Neural cell (in vitro differentiated cells): ENCODE data around the gene AMIGO3. TPM values are rescaled to one million over a fixed set of nuclear protein-coding genes. Genes with fewer than 3 reads are reported as not detected.

Source experiments
- H2AFZ ChIP-seq: fragments of 200-600, 300-800 bp; sonication (generic), shearing (Covaris generic); 2 replicates; pipeline ENCODE4 v1.6.0; 2014; ENCODE audit warnings: low read depth, mild to moderate bottlenecking, antibody characterized with exemption, low read length, moderate library complexity
- H3F3A ChIP-seq: fragments of 200-600 bp; shearing (Covaris generic); 2 replicates; pipeline ENCODE4 v1.6.1; 2016; ENCODE audit warnings: mild to moderate bottlenecking, moderate library complexity, mixed read lengths, antibody characterized with exemption, low read length; ENCODE audit not compliant: insufficient read depth, poor library complexity, severe bottlenecking
- H3K27ac ChIP-seq: fragments of 200-600, 300-800 bp; sonication (generic), shearing (Covaris generic); 2 replicates; pipeline ENCODE4 v1.5.1; 2014; ENCODE audit warnings: mild to moderate bottlenecking, low read length, moderate library complexity
- H3K27me3 ChIP-seq: fragments of 300-800, 200-600 bp; sonication (generic), shearing (Covaris generic); 2 replicates; pipeline ENCODE4 v1.6.0; 2014; ENCODE audit warnings: mild to moderate bottlenecking, low read depth, low read length, moderate library complexity; ENCODE audit not compliant: insufficient read depth
- H3K36me3 ChIP-seq: fragments of 300-800, 200-600 bp; sonication (generic), shearing (Covaris generic); 2 replicates; pipeline ENCODE4 v1.5.1; 2014; ENCODE audit warnings: mild to moderate bottlenecking, antibody characterized with exemption, low read length, moderate library complexity; ENCODE audit not compliant: insufficient read depth
- H3K4me2 ChIP-seq: fragments of 300-800, 200-600 bp; sonication (generic), shearing (Covaris generic); 2 replicates; pipeline ENCODE4 v1.6.0; 2014; ENCODE audit warnings: mild to moderate bottlenecking, low read length
- H3K4me3 ChIP-seq: fragments of 300-800, 200-600 bp; sonication (generic), shearing (Covaris generic); 2 replicates; pipeline ENCODE4 v1.5.1; 2014; ENCODE audit warnings: mild to moderate bottlenecking, low read length, moderate library complexity
- H3K79me2 ChIP-seq: fragments of 200-600 bp; shearing (Covaris generic); replicated peaks from 2 replicates; pipeline ENCODE4 v1.6.0; 2014; ENCODE audit warnings: mild to moderate bottlenecking, low read length, moderate library complexity; ENCODE audit not compliant: insufficient read depth
- H3K9ac ChIP-seq: fragments of 300-800, 200-600 bp; sonication (generic), shearing (Covaris generic); 2 replicates; pipeline ENCODE4 v1.6.1; 2016; ENCODE audit warnings: mild to moderate bottlenecking, low read length, mixed read lengths
- H3K9me2 ChIP-seq: fragments of 200-600 bp; shearing (Covaris generic); 2 replicates; pipeline ENCODE4 v1.6.1; 2016; ENCODE audit warnings: mild to moderate bottlenecking, low read length, mixed read lengths; ENCODE audit not compliant: insufficient read depth
- H3K9me3 ChIP-seq: fragments of 200-600, 300-800 bp; sonication (generic), shearing (Covaris generic); 2 replicates; pipeline ENCODE4 v1.6.1; 2016; ENCODE audit warnings: mild to moderate bottlenecking, mixed run types, low read length, moderate library complexity, mixed read lengths
- H4K20me1 ChIP-seq: fragments of 200-600 bp; shearing (Covaris generic); 2 replicates; pipeline ENCODE4 v1.6.1; 2016; ENCODE audit warnings: mild to moderate bottlenecking, mixed run types; ENCODE audit not compliant: insufficient read depth
- CTCF ChIP-seq: fragments of 450-650 bp; IDR thresholded peaks from 2 replicates; pipeline ENCODE4 v1.5.1; 2014; ENCODE audit warnings: antibody characterized with exemption, mild to moderate bottlenecking, moderate library complexity; ENCODE audit not compliant: poor library complexity, severe bottlenecking
- EP300 ChIP-seq: fragments of 450-650 bp; conservative IDR thresholded peaks from 2 replicates; pipeline ENCODE4 v1.6.1; 2014; ENCODE audit warnings: antibody characterized with exemption, mild to moderate bottlenecking, moderate library complexity; ENCODE audit not compliant: poor library complexity, severe bottlenecking
- EZH2 ChIP-seq: fragments of 200-600, 300-800 bp; shearing (Covaris generic), sonication (generic); IDR thresholded peaks from 2 replicates; pipeline ENCODE4 v1.6.1; 2014; ENCODE audit warnings: antibody characterized with exemption, low read length, borderline replicate concordance, mild to moderate bottlenecking; ENCODE audit not compliant: insufficient read depth, poor library complexity, severe bottlenecking
- MXI1 ChIP-seq: fragments of 450-650 bp; conservative IDR thresholded peaks from 2 replicates; pipeline ENCODE4 v1.6.1; 2014; ENCODE audit warnings: antibody characterized with exemption, mild to moderate bottlenecking; ENCODE audit not compliant: poor library complexity, severe bottlenecking
- POLR2AphosphoS5 ChIP-seq: IDR thresholded peaks from 2 replicates; pipeline ENCODE4 v1.6.1; 2012
- RAD21 ChIP-seq: fragments of 450-650 bp; conservative IDR thresholded peaks from 2 replicates; pipeline ENCODE4 v1.6.1; 2014; ENCODE audit warnings: antibody characterized with exemption, mild to moderate bottlenecking, moderate library complexity
- REST ChIP-seq: IDR thresholded peaks from 2 replicates; pipeline ENCODE4 v1.6.1; 2012; ENCODE audit warnings: borderline replicate concordance
- SMC3 ChIP-seq: fragments of 450-650 bp; conservative IDR thresholded peaks from 2 replicates; pipeline ENCODE4 v1.6.1; 2014; ENCODE audit warnings: antibody characterized with exemption, mild to moderate bottlenecking, moderate library complexity; ENCODE audit not compliant: poor library complexity
- TAF1 ChIP-seq: IDR thresholded peaks from 2 replicates; pipeline ENCODE4 v1.6.1; 2012; ENCODE audit warnings: low read depth
- polyA minus RNA-seq: library from RNA; depleted of rRNA, polyadenylated mRNA; stranded (reverse); fragments of >200 nt; gene quantifications from 2 replicates; pipeline ENCODE4 v1.2.3, GENCODE V29; 2014
- polyA plus RNA-seq: library from polyadenylated mRNA; depleted of rRNA; stranded (reverse); fragments of >200 nt; gene quantifications from 2 replicates; pipeline ENCODE4 v1.2.3, GENCODE V29; 2014

The AMIGO3 gene, protein sequence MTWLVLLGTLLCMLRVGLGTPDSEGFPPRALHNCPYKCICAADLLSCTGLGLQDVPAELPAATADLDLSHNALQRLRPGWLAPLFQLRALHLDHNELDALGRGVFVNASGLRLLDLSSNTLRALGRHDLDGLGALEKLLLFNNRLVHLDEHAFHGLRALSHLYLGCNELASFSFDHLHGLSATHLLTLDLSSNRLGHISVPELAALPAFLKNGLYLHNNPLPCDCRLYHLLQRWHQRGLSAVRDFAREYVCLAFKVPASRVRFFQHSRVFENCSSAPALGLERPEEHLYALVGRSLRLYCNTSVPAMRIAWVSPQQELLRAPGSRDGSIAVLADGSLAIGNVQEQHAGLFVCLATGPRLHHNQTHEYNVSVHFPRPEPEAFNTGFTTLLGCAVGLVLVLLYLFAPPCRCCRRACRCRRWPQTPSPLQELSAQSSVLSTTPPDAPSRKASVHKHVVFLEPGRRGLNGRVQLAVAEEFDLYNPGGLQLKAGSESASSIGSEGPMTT
- polyA plus RNA-seq (4.0 and 8.0 TPM in 2 replicates), polyA minus RNA-seq (3.1 and 6.8 TPM in 2 replicates)

- H4K20me1 ChIP-seq: no peaks in the 10 kb centered on the region
- H3K4me3 ChIP-seq: peak within 1 kb of the TSS; percentile 72
- H3K36me3 ChIP-seq: peaks cover 3% of the 10 kb centered on the region
- H3K79me2 ChIP-seq: no peaks in the 10 kb centered on the region
- no peaks in the 10 kb centered on the region for H3K9me2 ChIP-seq
- H3K4me2 ChIP-seq: peak within 1 kb of the TSS; percentile 41
- peak within 1 kb of the TSS; percentile 30 for H3K9ac ChIP-seq
- no peak within 1 kb of the TSS for H2AFZ ChIP-seq
- H3K27ac ChIP-seq: peak within 1 kb of the TSS; percentile 28
- H3K27me3 ChIP-seq: no peaks in the 10 kb centered on the region
- peak; percentile 54 for TF ChIP-seq SMC3
- TF ChIP-seq EZH2: no peak
- TF ChIP-seq EP300: no peak
- peak; percentile 55 for TF ChIP-seq RAD21
- no peak for TF ChIP-seq TAF1
- TF ChIP-seq POLR2AphosphoS5: peak; percentile 67
- no peak for TF ChIP-seq REST
- peak; percentile 95 for TF ChIP-seq CTCF
- TF ChIP-seq MXI1: peak; percentile 53
- H3F3A ChIP-seq: no peaks in the 10 kb centered on the region
- H3K9me3 ChIP-seq: no peaks in the 10 kb centered on the region
Observed at GRCh38 chr3:49719214-49719884, at the start of gene AMIGO3. Gene AMIGO3 (minus strand): TSS chr3:49719684. CDS start chr3:49719465, 219 bp downstream.

- no peak overlapping the region for H3K27ac ChIP-seq
- no peaks in the 10 kb centered on the region for H4K20me1 ChIP-seq
- H2AFZ ChIP-seq: no peak overlapping the region
- H3K9me2 ChIP-seq: no peaks in the 10 kb centered on the region
- H3K4me2 ChIP-seq: no peak overlapping the region
- H3F3A ChIP-seq: no peaks in the 10 kb centered on the region
- TF ChIP-seq EP300 (no peak), REST (no peak), TAF1 (no peak), EZH2 (no peak), POLR2AphosphoS5 (no peak), CTCF (no peak), MXI1 (no peak), RAD21 (no peak), SMC3 (no peak)
- no peak overlapping the region for H3K4me3 ChIP-seq
- H3K9ac ChIP-seq: no peak overlapping the region
- no peaks in the 10 kb centered on the region for H3K9me3 ChIP-seq
- peaks cover 62% of the 10 kb centered on the region for H3K79me2 ChIP-seq
- no peaks in the 10 kb centered on the region for H3K27me3 ChIP-seq
- no peaks in the 10 kb centered on the region for H3K36me3 ChIP-seq
Observed at GRCh38 chr3:49763981-49764380, 44.5 kb upstream of the AMIGO3 start.
